GM18951 (cell line): Measurements from ENCODE around the gene RAB3GAP1.

Experiments
- POLR2A ChIP-seq: IDR thresholded peaks from 4 replicates; pipeline ENCODE4 v1.6.1; 2011; ENCODE audit warnings: mild to moderate bottlenecking; ENCODE audit not compliant: insufficient read length, insufficient read depth; ENCODE audit errors: extremely low read depth
- in situ Hi-C: fragments of 300-500 bp; cut with MboI; formaldehyde crosslinking; loops from one replicate; pipeline ENCODE4 v1.12.0; 2022; ENCODE audit warnings: low sequenced_read_pairs, mixed read lengths, inconsistent platforms; ENCODE audit not compliant: unreplicated experiment

The RAB3GAP1 gene

GRCh38 chr2:135169900-135170753 is 118.0 kb downstream of the RAB3GAP1 start:
- in situ Hi-C loops: no loop called here
- TF ChIP-seq POLR2A: no peak

- in situ Hi-C loops: no loop called here
- no peak for TF ChIP-seq POLR2A
Observed at GRCh38 chr2:135174049-135174809, 122.1 kb downstream of the RAB3GAP1 start.

DNA sequence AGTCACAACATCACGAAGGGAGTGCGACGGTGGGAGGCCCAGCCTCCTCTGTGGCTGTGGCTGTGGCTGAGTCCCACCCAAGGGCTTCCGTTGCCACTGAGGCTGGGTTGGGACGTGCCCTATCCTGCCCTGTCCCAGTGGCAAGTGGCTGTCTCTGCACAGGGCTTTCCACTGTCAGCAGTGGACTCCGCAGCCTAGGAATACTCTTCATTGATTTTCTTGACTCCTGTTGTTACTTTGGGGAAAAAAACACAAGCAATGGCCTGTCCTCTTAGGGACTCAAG is 122.7 kb downstream of the RAB3GAP1 start:
- TF ChIP-seq POLR2A: no peak
- in situ Hi-C loops: no loop called here

- no peak for TF ChIP-seq POLR2A
Observed at GRCh38 chr2:135175177-135175576, 123.1 kb downstream of the RAB3GAP1 start.

DNA sequence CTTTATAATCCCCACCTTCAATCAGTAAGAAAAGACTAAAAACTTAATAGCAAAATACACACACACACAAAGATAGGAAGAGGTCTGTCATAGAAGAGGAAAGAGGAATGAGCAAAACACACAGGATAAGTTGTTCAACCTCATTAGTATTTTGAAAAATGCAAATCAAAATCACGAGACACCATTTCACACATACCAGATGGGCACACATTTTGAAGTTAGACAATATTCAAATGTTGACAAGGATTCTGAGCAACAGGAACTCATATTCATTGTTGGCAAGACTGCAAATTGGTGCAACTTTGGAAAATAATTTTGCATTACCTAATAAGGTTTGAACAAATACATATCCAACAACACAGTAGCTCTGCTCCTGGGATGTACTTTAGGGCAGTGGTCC is 127.6 kb downstream of the RAB3GAP1 start:
- TF ChIP-seq POLR2A: no peak
- in situ Hi-C loops: no loop called here

More at GRCh38 chr2:135175177-135175576, 123.1 kb downstream of the RAB3GAP1 start:
- in situ Hi-C loops: no loop called here

DNA sequence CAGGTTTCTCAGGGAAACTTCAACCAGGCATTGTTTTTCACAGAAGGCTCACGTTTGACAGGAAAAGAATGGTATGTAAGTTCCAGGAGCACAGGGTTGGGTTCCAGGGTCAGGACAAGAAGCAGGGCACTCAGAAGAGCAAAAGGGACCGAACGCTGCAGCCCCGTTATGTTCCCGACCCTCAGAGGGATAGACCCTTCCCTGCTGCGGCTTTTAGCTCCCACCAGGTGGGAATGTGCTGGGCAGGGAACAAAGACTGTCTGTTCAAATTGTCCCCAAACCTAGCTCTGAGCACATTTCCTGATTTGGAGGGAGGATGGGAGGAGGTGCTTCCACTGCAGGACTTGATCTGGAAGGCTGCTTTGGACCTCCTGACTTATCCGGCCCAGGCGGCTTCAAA is 130.1 kb downstream of the RAB3GAP1 start:
- in situ Hi-C loops: no loop called here
- no peak for TF ChIP-seq POLR2A

DNA sequence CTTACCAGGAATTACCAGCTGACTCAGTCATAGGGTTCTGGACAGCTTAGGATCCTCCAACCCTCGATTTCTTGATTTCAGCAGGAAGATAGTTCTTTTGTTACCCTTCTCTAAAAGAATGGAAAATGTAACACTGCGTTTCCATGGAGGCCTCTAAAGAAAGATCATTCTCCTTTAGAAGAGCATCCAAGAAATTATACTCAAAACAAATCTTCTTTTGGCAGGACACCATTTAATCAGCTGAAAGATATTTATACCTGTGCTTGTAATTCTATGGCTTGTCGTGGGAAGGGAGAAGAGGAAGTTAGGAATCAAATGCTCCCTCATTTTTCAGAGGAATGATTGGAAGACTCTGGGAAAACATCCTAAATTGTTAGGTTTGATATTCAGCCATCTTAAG is 130.5 kb downstream of the RAB3GAP1 start:
- TF ChIP-seq POLR2A: no peak
- in situ Hi-C loops: no loop called here

DNA sequence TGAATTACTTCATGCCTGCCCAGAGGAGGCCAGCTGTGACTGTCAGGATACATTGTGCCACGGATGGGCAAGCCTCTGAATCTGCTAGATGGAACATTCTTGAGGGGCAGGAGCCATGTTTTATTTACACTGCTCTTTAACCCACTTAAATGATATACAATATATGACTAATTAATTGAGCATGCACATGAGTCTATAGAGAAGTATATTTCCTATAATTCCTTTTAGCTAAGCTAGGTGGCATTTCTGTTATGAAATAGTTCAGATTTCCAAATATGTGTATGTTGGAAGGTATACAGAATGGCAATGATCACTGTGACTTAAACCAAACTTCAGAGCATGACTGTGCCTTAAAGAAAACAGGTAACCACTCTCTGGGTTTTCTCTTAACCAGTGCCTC is 131.7 kb downstream of the RAB3GAP1 start:
- in situ Hi-C loops: no loop called here
- TF ChIP-seq POLR2A: no peak

DNA sequence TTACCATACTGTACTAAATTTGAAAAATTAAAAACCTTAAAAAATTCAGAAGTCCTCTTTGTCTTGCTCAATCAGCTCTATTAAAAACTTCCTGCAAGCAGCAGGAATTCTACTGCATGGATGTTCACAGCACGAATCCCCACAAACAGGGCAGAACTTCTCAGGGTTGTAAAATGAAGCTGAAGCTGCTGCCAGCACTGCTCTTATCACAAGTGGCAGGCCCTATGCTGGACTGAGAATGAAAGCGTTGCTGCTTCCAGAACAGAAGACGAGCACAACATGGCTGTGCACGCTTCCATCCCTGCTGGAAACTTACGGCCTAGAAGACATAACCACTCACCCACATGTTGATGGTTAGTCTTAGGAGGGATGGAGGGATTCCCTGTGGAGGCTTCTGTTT is 134.0 kb downstream of the RAB3GAP1 start:
- in situ Hi-C loops: no loop called here
- no peak for TF ChIP-seq POLR2A

GRCh38 chr2:135187270-135187669 is 135.2 kb downstream of the RAB3GAP1 start:
- in situ Hi-C loops: no loop called here

DNA sequence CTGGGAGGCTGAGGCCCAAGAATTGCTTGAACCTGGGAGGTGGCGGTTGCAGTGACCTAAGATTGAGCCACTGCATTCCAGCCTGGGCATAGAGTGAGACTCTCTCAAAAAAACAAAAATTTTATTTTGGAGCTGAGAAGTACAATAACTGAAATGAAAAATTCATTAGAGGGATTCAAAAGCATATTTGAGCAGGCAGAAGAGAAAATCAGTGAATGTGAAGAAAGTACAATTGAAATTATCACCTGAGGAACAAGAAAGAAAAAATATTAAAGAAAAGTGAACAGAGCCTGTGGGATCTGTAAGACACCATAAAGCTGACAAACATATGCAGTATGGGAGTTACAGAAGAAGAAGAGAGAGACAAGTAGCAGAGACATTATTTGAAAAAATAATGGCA is 137.1 kb downstream of the RAB3GAP1 start:
- in situ Hi-C loops: no loop called here
- TF ChIP-seq POLR2A: no peak

More at GRCh38 chr2:135187270-135187669, 135.2 kb downstream of the RAB3GAP1 start:
- TF ChIP-seq POLR2A: no peak

DNA sequence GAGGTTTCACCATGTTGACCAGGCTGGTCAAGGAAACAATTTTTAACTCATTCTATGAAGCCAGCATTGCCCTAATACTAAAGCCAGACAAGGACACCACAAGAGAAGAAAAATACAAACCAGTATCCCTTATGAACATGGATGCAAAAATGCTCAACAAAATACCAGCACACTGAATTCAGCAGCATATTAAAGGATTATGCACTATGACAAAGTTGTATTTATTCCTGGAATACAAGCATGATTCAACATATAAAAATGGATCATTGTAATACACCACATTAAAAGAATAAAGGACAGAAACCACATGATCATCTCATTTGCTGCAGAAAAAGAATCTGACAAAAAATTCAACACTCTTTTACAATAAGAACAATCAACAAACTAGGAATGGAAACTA is 138.7 kb downstream of the RAB3GAP1 start:
- in situ Hi-C loops: no loop called here
- no peak for TF ChIP-seq POLR2A

GRCh38 chr2:135198481-135198880 is 146.4 kb downstream of the RAB3GAP1 start:
- TF ChIP-seq POLR2A: no peak
- in situ Hi-C loops: no loop called here

- in situ Hi-C loops: no loop called here
Observed at GRCh38 chr2:135202751-135203150, 150.7 kb downstream of the RAB3GAP1 start.

More at GRCh38 chr2:135202751-135203150, 150.7 kb downstream of the RAB3GAP1 start:
- TF ChIP-seq POLR2A: no peak
